HG02885 (cell line): Measurements from ENCODE around the gene SEC24C.
"Not testable (repeated sequence)": the region's sequence is repeated elsewhere in the genome, so short reads cannot be mapped to it uniquely, and the experiment has no call there.

Source experiments
- ATAC-seq: cut with Tn5 transposase; IDR thresholded peaks from one replicate; pipeline ENCODE4 v1.9.1; 2021; ENCODE audit warnings: mild to moderate bottlenecking; ENCODE audit not compliant: unreplicated experiment, poor library complexity

The SEC24C gene

GRCh38 chr10:73730153-73730906, 13.8 kb upstream of the SEC24C start:
- peak; percentile 89 for ATAC-seq

GRCh38 chr10:73731588-73732375, 12.4 kb upstream of the SEC24C start:
- no peak for ATAC-seq

GRCh38 chr10:73732426-73732825, 11.7 kb upstream of the SEC24C start:
- no peak for ATAC-seq

GRCh38 chr10:73732931-73733623, 11.1 kb upstream of the SEC24C start:
- no peak for ATAC-seq

GRCh38 chr10:73734028-73734720, 10.0 kb upstream of the SEC24C start:
- ATAC-seq: no peak

GRCh38 chr10:73734796-73735305, 9.3 kb upstream of the SEC24C start:
- ATAC-seq: no peak

- ATAC-seq: not testable (repeated sequence)
These were observed 3.5 kb upstream of the SEC24C start for GRCh38 chr10:73740501-73741254.

- no peak for ATAC-seq
These were observed 1.8 kb upstream of the SEC24C start for GRCh38 chr10:73742454-73742734.

- ATAC-seq: no peak
These were observed 756 bp upstream of the SEC24C start for GRCh38 chr10:73743327-73743904.

- peak; percentile 24 for ATAC-seq
These were observed 448 bp downstream of the SEC24C start for GRCh38 chr10:73744664-73744975.

- ATAC-seq: no peak
These were observed 2.5 kb downstream of the SEC24C start for GRCh38 chr10:73746721-73747120.

- ATAC-seq: no peak
These were observed 6.6 kb downstream of the SEC24C start for GRCh38 chr10:73750819-73751218.

GRCh38 chr10:73756183-73756582, 12.0 kb downstream of the SEC24C start:
- no peak for ATAC-seq

GRCh38 chr10:73758704-73759511, 14.7 kb downstream of the SEC24C start:
- ATAC-seq: peak; percentile 10

- ATAC-seq: peak; percentile 54
These were observed 15.4 kb downstream of the SEC24C start for GRCh38 chr10:73759512-73760115.

GRCh38 chr10:73761781-73762180, 17.6 kb downstream of the SEC24C start:
- ATAC-seq: no peak

- ATAC-seq: no peak
These were observed 18.7 kb downstream of the SEC24C start for GRCh38 chr10:73762915-73763314.

GRCh38 chr10:73763343-73763742, 19.2 kb downstream of the SEC24C start:
- ATAC-seq: no peak
